Measurements from ENCODE around the gene JAZF1.

GRCh38 chr7:28169230-28169629, 11.4 kb downstream of the JAZF1 start:
- TF ChIP-seq CTCF (IDR thresholded peaks at IDR 0.05; ENCODE audit: low read length) (no peak), EZH2 (optimal IDR thresholded peaks at IDR 0.05; ENCODE audit: low read depth, low read length) (no peak)

Data from MM.1S (cell line).